Measurements from ENCODE around the gene BCAT1. TPM values are rescaled to one million over a fixed set of nuclear protein-coding genes. Genes with fewer than 3 reads are reported as not detected.

The BCAT1 gene
- total RNA-seq, 1 donor from 2014 or later: 14.6 TPM

DNA sequence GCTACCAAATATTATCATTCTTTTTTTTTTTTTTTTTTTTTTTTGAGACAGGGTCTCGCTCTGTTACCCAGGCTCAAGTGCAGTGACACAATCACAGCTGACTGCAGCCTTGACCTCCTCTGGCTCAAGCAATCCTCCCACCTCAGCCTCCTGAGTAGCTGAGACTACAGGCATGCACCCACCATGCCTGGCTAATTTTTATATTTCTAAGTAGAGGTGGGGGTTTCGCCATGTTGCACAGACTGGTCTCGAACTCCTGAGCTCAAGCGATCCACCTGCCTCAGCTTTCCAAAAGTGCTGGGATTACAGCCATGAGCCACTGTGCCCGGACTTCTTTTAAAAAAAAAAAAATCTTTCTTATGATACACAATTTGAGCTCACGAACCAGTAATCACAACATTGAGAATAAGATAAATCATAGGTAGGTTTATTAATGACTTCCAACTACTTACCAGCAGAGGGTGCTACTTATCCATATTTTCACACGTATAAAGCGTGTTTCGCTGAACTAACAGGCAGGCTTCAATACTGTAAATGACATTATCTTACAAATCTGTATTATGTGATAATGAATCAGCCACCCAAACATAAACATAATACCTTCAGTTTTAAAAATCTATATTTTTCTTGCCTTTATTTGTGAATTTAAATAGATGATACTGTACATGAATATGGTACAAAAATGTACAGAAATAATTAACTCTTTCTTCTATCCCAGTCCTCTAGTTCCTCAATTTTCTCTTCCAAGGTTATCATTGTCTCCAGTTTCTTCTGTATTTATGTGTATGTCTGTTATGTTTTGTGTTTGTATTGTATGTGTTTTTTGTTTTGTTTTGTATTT, 42.5 kb upstream of the BCAT1 start:
- H3K4me3 ChIP-seq (ENCODE audit: low read depth, low read length): no peak overlapping the region
- TF ChIP-seq, protein P1, sequence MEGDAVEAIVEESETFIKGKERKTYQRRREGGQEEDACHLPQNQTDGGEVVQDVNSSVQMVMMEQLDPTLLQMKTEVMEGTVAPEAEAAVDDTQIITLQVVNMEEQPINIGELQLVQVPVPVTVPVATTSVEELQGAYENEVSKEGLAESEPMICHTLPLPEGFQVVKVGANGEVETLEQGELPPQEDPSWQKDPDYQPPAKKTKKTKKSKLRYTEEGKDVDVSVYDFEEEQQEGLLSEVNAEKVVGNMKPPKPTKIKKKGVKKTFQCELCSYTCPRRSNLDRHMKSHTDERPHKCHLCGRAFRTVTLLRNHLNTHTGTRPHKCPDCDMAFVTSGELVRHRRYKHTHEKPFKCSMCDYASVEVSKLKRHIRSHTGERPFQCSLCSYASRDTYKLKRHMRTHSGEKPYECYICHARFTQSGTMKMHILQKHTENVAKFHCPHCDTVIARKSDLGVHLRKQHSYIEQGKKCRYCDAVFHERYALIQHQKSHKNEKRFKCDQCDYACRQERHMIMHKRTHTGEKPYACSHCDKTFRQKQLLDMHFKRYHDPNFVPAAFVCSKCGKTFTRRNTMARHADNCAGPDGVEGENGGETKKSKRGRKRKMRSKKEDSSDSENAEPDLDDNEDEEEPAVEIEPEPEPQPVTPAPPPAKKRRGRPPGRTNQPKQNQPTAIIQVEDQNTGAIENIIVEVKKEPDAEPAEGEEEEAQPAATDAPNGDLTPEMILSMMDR (conservative IDR thresholded peaks at IDR 0.05; ENCODE audit: low read depth, low read length): peak; percentile 60
- DNase-seq (ENCODE audit: low read depth): no peak

DNA sequence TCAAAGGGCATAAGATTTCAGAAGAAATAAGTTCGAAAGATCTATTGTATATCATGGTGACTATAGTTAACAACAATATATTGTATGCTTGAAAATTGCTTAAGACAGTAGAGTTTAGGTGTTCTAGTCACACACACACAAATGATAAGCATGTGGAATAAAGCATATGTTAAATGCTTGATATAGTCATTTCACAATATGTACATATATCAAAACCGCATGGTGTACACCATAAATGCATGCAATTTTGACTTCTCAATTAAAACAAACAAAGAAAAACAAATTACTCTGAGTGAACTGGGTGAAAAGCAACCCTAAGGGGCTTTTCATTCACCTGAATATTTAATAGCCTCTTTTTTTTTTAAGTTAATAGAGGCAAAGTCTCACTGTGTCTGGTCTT, 40.3 kb upstream of the BCAT1 start:
- no peak for DNase-seq (ENCODE audit: low read depth)
- H3K4me3 ChIP-seq (ENCODE audit: low read depth, low read length): no peak overlapping the region
- TF ChIP-seq, protein P1 (conservative IDR thresholded peaks at IDR 0.05; ENCODE audit: low read depth, low read length): no peak

DNA sequence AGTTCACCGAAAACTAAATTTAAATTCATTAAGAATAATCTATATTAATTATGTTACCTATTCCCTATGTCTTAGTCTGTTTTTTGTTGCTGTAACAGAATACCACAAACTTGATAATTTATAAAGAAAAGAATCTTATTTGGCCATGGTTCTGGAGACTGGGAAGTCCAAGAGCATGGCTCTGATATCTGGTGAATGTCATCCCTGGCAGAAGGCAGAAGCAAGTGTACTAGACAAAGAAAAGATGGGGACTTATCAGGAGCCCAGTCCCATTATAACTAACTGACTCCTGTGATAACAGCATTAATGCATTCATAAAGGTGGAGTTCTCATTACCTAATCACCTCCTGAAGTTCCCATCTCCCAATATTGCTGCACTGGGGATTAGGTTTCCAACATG, 33.3 kb upstream of the BCAT1 start:
- TF ChIP-seq, protein P1 (conservative IDR thresholded peaks at IDR 0.05; ENCODE audit: low read depth, low read length): no peak
- no peak overlapping the region for H3K4me3 ChIP-seq (ENCODE audit: low read depth, low read length)
- no peak for DNase-seq (ENCODE audit: low read depth)

DNA sequence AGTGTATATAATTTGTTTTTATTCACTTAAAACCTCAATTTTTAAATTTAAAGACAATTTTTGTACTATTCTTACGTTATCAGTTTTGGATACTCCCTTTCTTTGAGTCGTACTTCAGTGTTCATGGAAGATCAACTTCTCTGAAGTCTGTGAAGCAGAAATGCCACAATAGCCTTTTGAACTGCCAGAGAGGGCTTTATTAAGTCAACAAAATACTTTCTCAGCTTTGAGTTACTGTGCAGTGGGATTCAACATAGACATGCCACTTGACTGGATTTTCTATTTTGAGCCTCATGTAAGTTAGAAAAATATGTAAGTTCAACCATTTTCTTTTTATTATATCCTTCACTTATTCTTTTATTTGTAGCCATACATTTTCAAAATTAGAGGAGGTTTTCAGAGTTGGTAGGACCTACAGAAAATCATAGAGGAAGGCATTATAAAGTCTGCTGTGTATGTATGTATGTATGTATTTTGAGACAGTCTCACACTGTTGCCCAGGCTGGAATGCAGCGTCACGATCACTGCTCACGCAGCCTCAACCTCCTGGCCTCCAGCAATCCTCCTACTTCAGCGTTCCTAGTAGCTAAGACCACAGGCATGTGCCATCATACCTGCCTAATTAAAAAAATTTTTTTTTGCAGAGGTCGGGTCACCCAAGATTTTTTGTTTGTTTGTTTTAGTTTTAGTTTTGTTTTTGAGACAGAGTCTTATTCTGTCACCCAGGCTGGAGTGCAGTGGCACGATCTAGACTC, 31.3 kb upstream of the BCAT1 start:
- no peak overlapping the region for H3K4me3 ChIP-seq (ENCODE audit: low read depth, low read length)
- TF ChIP-seq, protein P1 (conservative IDR thresholded peaks at IDR 0.05; ENCODE audit: low read depth, low read length): no peak
- DNase-seq (ENCODE audit: low read depth): no peak

DNA sequence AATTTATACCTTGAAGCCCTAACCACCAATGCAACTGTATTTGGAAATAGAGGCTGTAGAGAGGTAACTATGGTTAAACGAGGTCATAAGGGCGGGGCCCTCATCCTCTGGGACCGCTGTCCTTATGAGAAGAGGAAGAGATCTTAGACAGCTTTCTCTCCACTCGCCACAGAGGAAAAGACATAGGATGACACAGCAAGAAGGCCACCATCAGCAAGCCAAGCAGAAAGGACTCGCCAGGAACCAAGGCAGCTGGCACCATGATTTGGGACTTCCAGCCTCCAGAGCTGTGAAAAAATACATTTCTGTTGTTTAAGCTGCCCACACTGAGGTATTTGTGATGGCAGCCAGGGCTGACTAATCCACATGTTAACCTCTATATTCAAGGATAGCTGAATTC, 30.4 kb upstream of the BCAT1 start:
- TF ChIP-seq, protein P1 (conservative IDR thresholded peaks at IDR 0.05; ENCODE audit: low read depth, low read length): no peak
- DNase-seq (ENCODE audit: low read depth): no peak

DNA sequence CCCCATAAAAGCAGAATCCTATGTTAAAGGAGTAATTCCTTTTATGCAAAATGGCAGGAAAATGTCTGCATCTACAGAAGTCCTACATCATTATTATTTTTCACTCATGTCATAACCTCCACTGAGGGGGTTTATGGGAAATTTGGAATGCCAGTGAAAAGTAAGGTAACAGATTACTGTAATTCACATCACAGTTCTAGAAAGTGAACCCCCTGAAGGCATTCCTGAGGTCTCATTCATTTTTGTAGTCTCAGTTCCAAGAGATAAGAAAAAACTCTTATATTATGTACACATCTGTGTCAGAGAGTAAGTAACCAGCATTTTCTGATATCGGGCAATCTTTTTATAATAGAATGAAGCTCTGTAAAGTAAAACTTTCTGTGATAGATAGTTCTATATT, 28.8 kb upstream of the BCAT1 start:
- DNase-seq (ENCODE audit: low read depth): no peak
- H3K4me3 ChIP-seq (ENCODE audit: low read depth, low read length): no peak overlapping the region
- TF ChIP-seq, protein P1 (conservative IDR thresholded peaks at IDR 0.05; ENCODE audit: low read depth, low read length): no peak

More for the DNA sequence above, 30.4 kb upstream of the BCAT1 start:
- H3K4me3 ChIP-seq (ENCODE audit: low read depth, low read length): no peak overlapping the region
